ENCODE measurements around the gene CISD3. TPM values are rescaled to one million over a fixed set of nuclear protein-coding genes. Genes with fewer than 3 reads are reported as not detected.

The CISD3 gene
- total RNA-seq, 2 donors from 2014 or later, result 17.1 to 17.8 TPM

- peak overlapping the region; percentile 57 to 69 for H3K27ac ChIP-seq
- 53% methylated on average over 5 of the region's 5 CpGs for WGBS
Measured at GRCh38 chr17:38741461-38741860, 11.3 kb downstream of the CISD3 start.

GRCh38 chr17:38741921-38742410 is 11.8 kb downstream of the CISD3 start:
- Histone ChIP-seq H3K9me3 (no peaks in the 10 kb centered on the region), H3K4me3 (no peak overlapping the region), H3K36me3 (no peaks in the 10 kb centered on the region), H3K4me1 (replicated peaks) (peaks cover 24% of the 10 kb centered on the region), H3K27ac (peak overlapping the region; percentile 57 to 69), H3K27me3 (replicated peaks; ENCODE audit: insufficient read depth) (no peaks in the 10 kb centered on the region)
- DNase-seq (ENCODE audit: low spot score), result peak; percentile 64
- intact Hi-C loops (cut with DNase I), result loop anchor here (10.0 kb wide), 1 partner anchor 413 kb away; the partner anchor contains the start of gene PLXDC1
- TF ChIP-seq POLR2AphosphoS5 (IDR thresholded peaks at IDR 0.05) (peak; percentile 36), POLR2A (IDR thresholded peaks at IDR 0.05) (no peak)
- TF ChIP-seq, protein P1, sequence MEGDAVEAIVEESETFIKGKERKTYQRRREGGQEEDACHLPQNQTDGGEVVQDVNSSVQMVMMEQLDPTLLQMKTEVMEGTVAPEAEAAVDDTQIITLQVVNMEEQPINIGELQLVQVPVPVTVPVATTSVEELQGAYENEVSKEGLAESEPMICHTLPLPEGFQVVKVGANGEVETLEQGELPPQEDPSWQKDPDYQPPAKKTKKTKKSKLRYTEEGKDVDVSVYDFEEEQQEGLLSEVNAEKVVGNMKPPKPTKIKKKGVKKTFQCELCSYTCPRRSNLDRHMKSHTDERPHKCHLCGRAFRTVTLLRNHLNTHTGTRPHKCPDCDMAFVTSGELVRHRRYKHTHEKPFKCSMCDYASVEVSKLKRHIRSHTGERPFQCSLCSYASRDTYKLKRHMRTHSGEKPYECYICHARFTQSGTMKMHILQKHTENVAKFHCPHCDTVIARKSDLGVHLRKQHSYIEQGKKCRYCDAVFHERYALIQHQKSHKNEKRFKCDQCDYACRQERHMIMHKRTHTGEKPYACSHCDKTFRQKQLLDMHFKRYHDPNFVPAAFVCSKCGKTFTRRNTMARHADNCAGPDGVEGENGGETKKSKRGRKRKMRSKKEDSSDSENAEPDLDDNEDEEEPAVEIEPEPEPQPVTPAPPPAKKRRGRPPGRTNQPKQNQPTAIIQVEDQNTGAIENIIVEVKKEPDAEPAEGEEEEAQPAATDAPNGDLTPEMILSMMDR (IDR thresholded peaks at IDR 0.05), result no peak
- 13% methylated on average over 7 of the region's 7 CpGs for WGBS

More at GRCh38 chr17:38741461-38741860, 11.3 kb downstream of the CISD3 start:
- Histone ChIP-seq H3K9me3 (no peaks in the 10 kb centered on the region), H3K27me3 (replicated peaks; ENCODE audit: insufficient read depth) (no peaks in the 10 kb centered on the region), H3K4me3 (no peak overlapping the region), H3K4me1 (replicated peaks) (peaks cover 21% of the 10 kb centered on the region), H3K36me3 (no peaks in the 10 kb centered on the region)
- TF ChIP-seq POLR2A (IDR thresholded peaks at IDR 0.05), result no peak
- TF ChIP-seq POLR2AphosphoS5 (IDR thresholded peaks at IDR 0.05), result no peak
- TF ChIP-seq, protein P1 (IDR thresholded peaks at IDR 0.05), result no peak
- no peak for DNase-seq (ENCODE audit: low spot score)
- intact Hi-C loops (cut with DNase I), result loop anchor here (10.0 kb wide), 1 partner anchor 413 kb away; the partner anchor contains the start of gene PLXDC1

DNA sequence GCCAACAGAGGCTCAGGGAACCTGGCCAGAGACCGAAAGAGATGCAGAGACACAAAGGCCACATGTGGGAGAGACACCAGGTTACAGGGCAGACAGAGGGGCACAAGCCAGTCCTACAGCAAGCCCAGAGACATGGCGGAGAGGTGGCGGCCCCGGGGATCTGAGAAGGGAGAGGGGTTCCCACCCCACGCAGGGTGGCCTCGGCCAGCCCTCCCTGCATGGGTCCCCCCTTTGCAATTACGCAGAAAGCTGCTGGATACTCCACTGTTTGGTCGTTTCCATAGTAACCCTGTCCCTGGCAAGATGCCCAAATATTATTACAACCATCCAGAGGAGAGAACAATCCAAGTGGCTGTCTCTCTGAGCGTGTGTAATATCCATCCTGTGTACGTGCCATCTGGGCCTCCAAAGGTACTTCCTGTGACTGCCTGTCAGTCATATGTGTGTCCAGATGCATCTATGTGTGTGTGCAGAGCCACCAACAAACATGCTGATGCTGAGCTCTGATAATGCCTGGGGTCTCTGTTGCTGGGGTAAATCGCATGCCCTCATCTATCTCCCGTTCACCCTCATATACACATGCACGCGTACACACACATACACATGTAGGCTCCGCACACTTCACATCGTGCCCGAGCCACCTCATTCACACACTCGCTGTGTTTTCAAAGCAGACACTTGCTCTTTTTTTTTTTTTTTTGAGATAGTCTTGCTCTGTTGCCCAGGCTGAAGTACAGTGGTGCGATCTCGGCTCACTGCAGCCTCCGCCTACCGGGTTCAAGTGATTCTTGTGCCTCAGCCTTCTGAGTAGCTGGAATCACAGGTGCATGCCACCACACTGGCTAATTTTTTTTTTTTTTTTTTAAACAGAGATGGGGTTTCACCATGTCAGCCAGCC is 12.5 kb downstream of the CISD3 start:
- Histone ChIP-seq H3K9me3 (no peaks in the 10 kb centered on the region), H3K4me3 (no peak overlapping the region), H3K27ac (peak overlapping the region; percentile 57 to 69), H3K4me1 (replicated peaks) (peaks cover 24% of the 10 kb centered on the region), H3K27me3 (replicated peaks; ENCODE audit: insufficient read depth) (no peaks in the 10 kb centered on the region), H3K36me3 (no peaks in the 10 kb centered on the region)
- intact Hi-C loops (cut with DNase I), result loop anchor here (10.0 kb wide), 1 partner anchor 412 kb away; the partner anchor contains the start of gene PLXDC1
- 34% methylated on average over 21 of the region's 22 CpGs for WGBS
- TF ChIP-seq POLR2A (IDR thresholded peaks at IDR 0.05) (no peak), POLR2AphosphoS5 (IDR thresholded peaks at IDR 0.05) (peak; percentile 12)
- TF ChIP-seq, protein P1 (IDR thresholded peaks at IDR 0.05), result no peak
- no peak for DNase-seq (ENCODE audit: low spot score)

DNA sequence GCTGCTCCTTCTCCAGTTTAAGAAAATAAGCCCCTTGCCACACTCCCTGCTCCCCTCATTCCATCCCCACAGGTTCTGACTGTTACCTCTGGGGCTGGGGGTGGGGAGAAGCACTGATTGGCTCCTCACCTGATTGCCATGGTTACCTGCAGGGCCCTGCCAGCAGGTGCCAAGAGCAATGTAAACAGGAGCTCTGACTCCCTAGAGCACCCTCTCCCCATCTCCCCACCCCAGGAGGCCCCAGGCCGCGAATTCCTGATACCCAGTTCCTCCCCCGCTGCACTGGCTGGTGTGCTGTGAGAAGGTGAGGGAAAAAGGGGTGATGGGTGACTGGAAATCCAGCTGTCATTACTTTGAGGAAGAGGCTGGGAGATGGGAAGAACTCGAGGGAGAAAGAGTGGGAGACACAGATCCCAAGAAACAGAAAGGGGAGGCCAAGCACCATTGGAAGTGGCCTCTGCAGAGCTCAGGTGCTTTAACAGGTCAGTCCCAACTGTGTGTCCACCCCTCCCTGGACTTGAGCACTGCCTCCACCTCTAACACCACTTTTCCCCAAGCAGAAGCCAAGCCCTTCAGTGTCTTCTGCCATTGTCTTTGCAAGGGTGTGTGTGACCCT is 13.5 kb downstream of the CISD3 start:
- Histone ChIP-seq H3K4me3 (no peak overlapping the region), H3K9me3 (no peaks in the 10 kb centered on the region), H3K27ac (no peak overlapping the region), H3K4me1 (replicated peaks) (peaks cover 24% of the 10 kb centered on the region), H3K27me3 (replicated peaks; ENCODE audit: insufficient read depth) (no peaks in the 10 kb centered on the region), H3K36me3 (no peaks in the 10 kb centered on the region)
- 39% methylated on average over 4 of the region's 4 CpGs for WGBS
- TF ChIP-seq POLR2A (IDR thresholded peaks at IDR 0.05) (no peak), POLR2AphosphoS5 (IDR thresholded peaks at IDR 0.05) (no peak)
- TF ChIP-seq, protein P1 (IDR thresholded peaks at IDR 0.05), result no peak
- intact Hi-C loops (cut with DNase I), result loop anchor here (10.0 kb wide), 1 partner anchor 411 kb away; the partner anchor contains the start of gene PLXDC1
- DNase-seq (ENCODE audit: low spot score), result no peak
